ENCODE data around the gene MRPL55.
A peak's percentile ranks its signal among the peaks of the same experiment; 100 is the strongest.

Gene MRPL55

GRCh38 chr1:228109073-228109961 is at the start of gene MRPL55:
TSS of gene MRPL55 (minus strand) at chr1:228109299. CDS start at chr1:228108260, 1,039 bp downstream.
- DNase-seq (ENCODE audit: low read depth, low spot score): peak; percentile 91

GRCh38 chr1:228158151-228159007 is 49.3 kb upstream of the MRPL55 start:
- DNase-seq (ENCODE audit: low read depth, low spot score): no peak

- DNase-seq (ENCODE audit: low read depth, low spot score): no peak
Observed at GRCh38 chr1:228157729-228158126, 48.6 kb upstream of the MRPL55 start.

GRCh38 chr1:228156941-228157728 is 48.0 kb upstream of the MRPL55 start:
- DNase-seq (ENCODE audit: low read depth, low spot score): no peak

- no peak for DNase-seq (ENCODE audit: low read depth, low spot score)
Observed at GRCh38 chr1:228156515-228156881, 47.4 kb upstream of the MRPL55 start.

GRCh38 chr1:228155596-228156514 is 46.8 kb upstream of the MRPL55 start:
- no peak for DNase-seq (ENCODE audit: low read depth, low spot score)

GRCh38 chr1:228154670-228155571 is 45.8 kb upstream of the MRPL55 start:
- no peak for DNase-seq (ENCODE audit: low read depth, low spot score)

GRCh38 chr1:228154021-228154669 is 45.0 kb upstream of the MRPL55 start:
- DNase-seq (ENCODE audit: low read depth, low spot score): no peak

GRCh38 chr1:228152918-228153258 is 43.8 kb upstream of the MRPL55 start:
- no peak for DNase-seq (ENCODE audit: low read depth, low spot score)

GRCh38 chr1:228152097-228152917 is 43.2 kb upstream of the MRPL55 start:
- no peak for DNase-seq (ENCODE audit: low read depth, low spot score)

GRCh38 chr1:228151180-228151925 is 42.3 kb upstream of the MRPL55 start:
- no peak for DNase-seq (ENCODE audit: low read depth, low spot score)

- no peak for DNase-seq (ENCODE audit: low read depth, low spot score)
Observed at GRCh38 chr1:228150461-228151179, 41.5 kb upstream of the MRPL55 start.

GRCh38 chr1:228150120-228150460 is 41.0 kb upstream of the MRPL55 start:
- DNase-seq (ENCODE audit: low read depth, low spot score): no peak

- DNase-seq (ENCODE audit: low read depth, low spot score): no peak
Observed at GRCh38 chr1:228149406-228150119, 40.5 kb upstream of the MRPL55 start, which contains the start of gene GJC2. TSS of gene GJC2 (plus strand) at chr1:228149930. CDS start at chr1:228157759, 7,829 bp downstream.

- DNase-seq (ENCODE audit: low read depth, low spot score): no peak
Observed at GRCh38 chr1:228148935-228149405, 39.9 kb upstream of the MRPL55 start.

- no peak for DNase-seq (ENCODE audit: low read depth, low spot score)
Observed at GRCh38 chr1:228148196-228148861, 39.2 kb upstream of the MRPL55 start.
